AG04450 (cell line): Measurements from ENCODE around the gene APEX1. TPM values are rescaled to one million over a fixed set of nuclear protein-coding genes. Genes with fewer than 3 reads are reported as not detected.

ENCODE experiments used
- CTCF ChIA-PET: fragments of 300-600, 350-600 bp; formaldehyde crosslinking; extraction: SDS; loops from one replicate; lab custom pipeline; 2022; ENCODE audit warnings: antibody characterized with exemption, inconsistent platforms; lab: Charles Lee
- POLR2A ChIA-PET: fragments of 350-600 bp; formaldehyde crosslinking; extraction: SDS; loops from one replicate; lab custom pipeline; 2021; ENCODE audit warnings: antibody characterized with exemption, inconsistent platforms; lab: Yijun Ruan, JAX
- DNase-seq: peaks from one replicate; pipeline ENCODE4 v3.0.0-alpha.2; 2011; ENCODE audit warnings: low read depth, low spot score
- H3K27ac ChIP-seq: one replicate; pipeline ENCODE4 v1.5.1; 2012; ENCODE audit warnings: low read depth, low read length, control low read depth
- H3K27me3 ChIP-seq: one replicate; pipeline ENCODE4 v1.6.0; 2012; ENCODE audit warnings: low read length; ENCODE audit not compliant: control insufficient read depth, insufficient read depth
- H3K4me3 ChIP-seq: 2 replicates; pipeline ENCODE4 v1.5.1; 2011; ENCODE audit warnings: mild to moderate bottlenecking, low read depth, low read length, control low read depth
- H3K9me3 ChIP-seq: 2 replicates; pipeline ENCODE4 v1.5.1; 2012; ENCODE audit warnings: low read length; ENCODE audit not compliant: control insufficient read depth, insufficient read depth
- polyA minus RNA-seq: library from RNA; depleted of rRNA, polyadenylated mRNA; stranded (reverse); fragments of >200 nt; gene quantifications from 2 replicates; pipeline ENCODE4 v1.2.3, GENCODE V29; 2011; rRNA and poly(A)+ RNA removed
- polyA plus RNA-seq: library from polyadenylated mRNA; depleted of rRNA; stranded (reverse); fragments of >200 nt; gene quantifications from 2 replicates; pipeline ENCODE4 v1.2.3, GENCODE V29; 2011; rRNA removed
- TF ChIP-seq, protein P1 (sequence below): IDR thresholded peaks from 2 replicates; pipeline ENCODE4 v1.5.1; 2011; ENCODE audit warnings: low read depth, low read length, control low read depth, inconsistent platforms

Gene APEX1
- polyA plus RNA-seq (240 and 274 TPM in 2 replicates), polyA minus RNA-seq (163 and 200 TPM in 2 replicates)

GRCh38 chr14:20454516-20455354 lies at the start of gene APEX1, which contains the start of gene OSGEP:
Gene APEX1 (plus strand): TSS chr14:20455226. CDS start chr14:20455646, 420 bp downstream.
Gene OSGEP (minus strand): TSS chr14:20454812. CDS start chr14:20454683, 129 bp downstream.
- H3K4me3 ChIP-seq: peak within 1 kb of the TSS; percentile 91
- H3K9me3 ChIP-seq: no peaks in the 10 kb centered on the region; the same call in 1 of the 2 replicates
- DNase-seq: peak; percentile 98
- peak within 1 kb of the TSS; percentile 99 for H3K27ac ChIP-seq
- ChIA-PET POLR2A (interaction anchor here (0.6 to 2.1 kb wide), 10 partner anchors 10 to 650 kb away, joined by 3 to 30 read pairs (median 4); partner anchors contain the start of genes PARP2, PNP and TEP1), CTCF (interaction anchor here (1.1 to 4.0 kb wide), 3 partner anchors 40 to 152 kb away, joined by 3 to 30 read pairs (median 3); partner anchors contain the start of gene PARP2)
- TF ChIP-seq, protein P1, sequence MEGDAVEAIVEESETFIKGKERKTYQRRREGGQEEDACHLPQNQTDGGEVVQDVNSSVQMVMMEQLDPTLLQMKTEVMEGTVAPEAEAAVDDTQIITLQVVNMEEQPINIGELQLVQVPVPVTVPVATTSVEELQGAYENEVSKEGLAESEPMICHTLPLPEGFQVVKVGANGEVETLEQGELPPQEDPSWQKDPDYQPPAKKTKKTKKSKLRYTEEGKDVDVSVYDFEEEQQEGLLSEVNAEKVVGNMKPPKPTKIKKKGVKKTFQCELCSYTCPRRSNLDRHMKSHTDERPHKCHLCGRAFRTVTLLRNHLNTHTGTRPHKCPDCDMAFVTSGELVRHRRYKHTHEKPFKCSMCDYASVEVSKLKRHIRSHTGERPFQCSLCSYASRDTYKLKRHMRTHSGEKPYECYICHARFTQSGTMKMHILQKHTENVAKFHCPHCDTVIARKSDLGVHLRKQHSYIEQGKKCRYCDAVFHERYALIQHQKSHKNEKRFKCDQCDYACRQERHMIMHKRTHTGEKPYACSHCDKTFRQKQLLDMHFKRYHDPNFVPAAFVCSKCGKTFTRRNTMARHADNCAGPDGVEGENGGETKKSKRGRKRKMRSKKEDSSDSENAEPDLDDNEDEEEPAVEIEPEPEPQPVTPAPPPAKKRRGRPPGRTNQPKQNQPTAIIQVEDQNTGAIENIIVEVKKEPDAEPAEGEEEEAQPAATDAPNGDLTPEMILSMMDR: no peak
- no peaks in the 10 kb centered on the region for H3K27me3 ChIP-seq

- Histone ChIP-seq H3K27me3 (no peaks in the 10 kb centered on the region), H3K4me3 (no peak overlapping the region), H3K9me3 (no peaks in the 10 kb centered on the region; the same call in 1 of the 2 replicates), H3K27ac (no peak overlapping the region)
- DNase-seq: no peak
- ChIA-PET CTCF (no interaction called here), POLR2A (interaction anchor here (0.5 kb wide), 1 partner anchor 1117 kb away, joined by 3 read pairs; the partner anchor contains the start of gene SALL2)
- TF ChIP-seq, protein P1: no peak
Measured at GRCh38 chr14:20409226-20409625, 45.8 kb upstream of the APEX1 start.

DNA sequence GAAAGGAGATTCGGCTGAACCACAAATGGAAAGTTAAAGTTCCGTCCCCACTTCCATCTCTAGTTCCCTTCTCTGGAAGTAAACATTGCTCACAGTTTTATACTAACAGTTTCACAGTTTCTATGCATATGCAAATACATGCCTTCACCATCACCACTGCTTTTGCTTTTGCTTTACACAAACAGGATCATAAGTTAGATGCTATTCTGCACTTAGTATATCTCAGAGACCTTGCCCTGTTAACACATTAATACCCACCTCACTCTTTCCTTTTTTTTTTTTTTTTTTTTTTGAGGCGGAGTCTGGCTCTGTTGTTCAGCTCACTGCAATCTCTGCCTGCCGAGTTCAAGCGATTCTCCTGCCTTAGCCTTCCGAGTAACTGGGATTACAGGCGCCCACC lies 42.6 kb upstream of the APEX1 start:
- POLR2A ChIA-PET: interaction anchor here (0.6 to 2.3 kb wide), 6 partner anchors 22 to 270 kb away, joined by 3 to 19 read pairs (median 4); partner anchors contain the start of genes PARP2 and PNP
- TF ChIP-seq, protein P1: no peak
- CTCF ChIA-PET: interaction anchor here (0.7 to 4.4 kb wide), 2 partner anchors 116 to 196 kb away, joined by 3 to 58 read pairs; no protein-coding TSS in a partner anchor
- H3K27me3 ChIP-seq: no peaks in the 10 kb centered on the region
- no peaks in the 10 kb centered on the region; the same call in 1 of the 2 replicates for H3K9me3 ChIP-seq
- peak overlapping the region; percentile 94 for H3K27ac ChIP-seq
- DNase-seq: no peak
- H3K4me3 ChIP-seq: peak overlapping the region; percentile 88

- ChIA-PET CTCF (interaction anchor here (2.8 to 4.4 kb wide), 4 partner anchors 12 to 195 kb away, joined by 22 to 58 read pairs (median 41); partner anchors contain the start of gene KLHL33), POLR2A (interaction anchor here (0.6 to 2.3 kb wide), 7 partner anchors 22 to 269 kb away, joined by 3 to 19 read pairs (median 4); partner anchors contain the start of genes APEX1, OSGEP, PARP2 and PNP)
- H3K4me3 ChIP-seq: peak within 1 kb of the TSS; percentile 88
- no peaks in the 10 kb centered on the region; the same call in 1 of the 2 replicates for H3K9me3 ChIP-seq
- TF ChIP-seq, protein P1: no peak
- no peaks in the 10 kb centered on the region for H3K27me3 ChIP-seq
- peak within 1 kb of the TSS; percentile 94 for H3K27ac ChIP-seq
- peak; percentile 29 for DNase-seq
Measured at GRCh38 chr14:20412876-20413743, 41.9 kb upstream of the APEX1 start, which contains the start of gene TEP1. Gene TEP1 (minus strand): TSS chr14:20413501. CDS start chr14:20408439, 5,062 bp downstream.
